HG03432 (cell line): Measurements from ENCODE around the gene LRRFIP2.

Experiments used
- ATAC-seq: cut with Tn5 transposase; IDR thresholded peaks from one replicate; pipeline ENCODE4 v1.9.1; 2021; ENCODE audit warnings: mild to moderate bottlenecking, moderate library complexity; ENCODE audit not compliant: unreplicated experiment

The LRRFIP2 gene

DNA sequence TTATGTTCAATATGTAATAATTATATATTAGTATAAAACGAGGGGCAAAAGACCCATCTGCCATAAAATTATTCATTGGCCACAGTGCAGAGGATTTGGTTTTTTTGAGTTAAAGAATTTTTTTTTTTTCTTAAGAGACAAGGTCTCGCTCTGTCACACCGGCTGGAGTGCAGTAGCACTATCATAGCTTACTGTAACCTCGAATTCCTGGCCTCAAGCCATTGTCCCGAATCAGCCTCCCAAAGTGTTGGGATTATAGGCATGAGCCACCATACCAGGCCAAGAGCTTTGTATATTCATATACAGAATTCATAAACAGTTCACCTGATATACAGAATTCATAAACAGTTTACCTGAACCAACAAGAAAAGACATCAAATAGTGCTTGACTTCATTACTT, 20.2 kb upstream of the LRRFIP2 start:
- ATAC-seq = no peak

GRCh38 chr3:37190667-37191066, 16.3 kb upstream of the LRRFIP2 start:
- no peak for ATAC-seq

DNA sequence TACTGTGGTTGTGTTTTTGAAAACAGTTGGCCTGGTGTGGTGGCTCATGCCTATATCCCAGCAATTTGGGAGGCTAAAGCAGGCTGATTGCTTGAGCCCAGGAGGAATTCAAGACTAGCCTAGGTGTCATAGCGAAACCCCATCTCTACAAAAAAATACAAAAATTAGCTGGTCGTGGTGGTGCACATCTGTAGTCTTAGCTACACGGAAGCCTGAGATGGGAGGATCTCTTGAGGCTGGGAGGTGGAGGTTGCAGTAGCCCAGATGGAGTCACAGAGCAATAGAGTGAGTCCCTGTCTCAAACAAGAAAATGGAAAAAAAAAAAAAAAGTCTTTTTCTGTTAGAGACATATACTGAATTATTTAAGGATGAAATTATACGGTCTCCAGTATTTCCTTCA, 14.7 kb upstream of the LRRFIP2 start:
- ATAC-seq = no peak

DNA sequence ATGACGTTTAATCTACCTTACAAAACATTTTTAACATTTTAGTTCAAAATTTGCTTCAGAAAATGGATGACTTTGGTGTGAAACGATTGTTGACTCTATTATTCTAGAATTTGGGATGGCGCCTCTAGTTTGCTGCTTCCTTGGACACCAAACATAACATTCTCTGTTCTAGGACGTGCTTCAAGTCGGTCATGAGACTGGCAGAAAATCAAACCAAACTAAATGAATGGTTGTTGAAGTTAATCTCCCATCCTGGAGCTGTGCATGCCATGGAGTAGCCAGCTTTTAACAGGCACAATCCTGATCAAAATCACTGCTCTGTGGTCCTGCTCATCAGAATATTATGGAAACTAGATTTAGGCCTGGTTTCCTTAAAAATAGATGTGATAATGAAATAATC, 9.6 kb upstream of the LRRFIP2 start:
- ATAC-seq = no peak

GRCh38 chr3:37183375-37183831, 9.0 kb upstream of the LRRFIP2 start:
- ATAC-seq = no peak

- no peak for ATAC-seq
Observed at GRCh38 chr3:37182816-37183215, 8.4 kb upstream of the LRRFIP2 start.

GRCh38 chr3:37181756-37182155, 7.4 kb upstream of the LRRFIP2 start:
- ATAC-seq = no peak

DNA sequence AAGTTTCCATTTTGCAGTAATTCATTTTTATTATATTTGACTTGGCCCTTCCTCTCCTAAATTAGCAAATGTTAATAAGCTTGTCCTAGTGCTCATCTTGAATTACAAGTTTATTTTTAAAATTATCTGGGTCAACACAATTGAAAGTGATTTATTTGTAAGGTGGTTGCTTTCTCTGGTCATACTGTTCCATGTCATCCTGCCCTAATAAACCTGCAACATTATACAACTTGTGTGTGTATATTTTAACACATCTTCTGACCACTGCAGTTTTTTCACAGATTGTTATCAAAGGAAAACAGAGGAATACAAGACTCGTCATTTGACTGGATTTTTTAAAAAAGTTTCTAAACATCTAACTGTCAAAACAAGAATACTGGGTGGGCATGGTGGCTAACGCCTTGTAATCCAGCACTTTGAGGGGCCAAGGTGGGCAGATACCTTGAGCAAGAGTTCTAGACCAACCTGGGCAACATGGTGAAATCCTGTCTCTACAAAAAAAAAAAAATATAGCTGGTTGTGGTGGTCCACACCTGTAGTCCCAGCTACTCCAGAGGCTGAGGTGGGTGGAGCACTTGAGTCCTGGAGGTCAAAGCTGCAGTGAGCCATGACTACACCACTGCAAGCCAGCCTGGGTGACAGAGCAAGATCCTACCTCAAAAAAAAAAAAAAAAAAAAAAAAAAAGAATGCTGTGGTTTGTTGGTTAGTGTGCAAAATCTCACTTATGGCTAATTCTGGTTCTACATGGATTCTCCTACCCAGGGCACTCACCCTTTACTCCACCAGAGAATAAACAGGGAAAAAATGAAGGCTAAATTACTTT, 5.0 kb upstream of the LRRFIP2 start:
- no peak for ATAC-seq

DNA sequence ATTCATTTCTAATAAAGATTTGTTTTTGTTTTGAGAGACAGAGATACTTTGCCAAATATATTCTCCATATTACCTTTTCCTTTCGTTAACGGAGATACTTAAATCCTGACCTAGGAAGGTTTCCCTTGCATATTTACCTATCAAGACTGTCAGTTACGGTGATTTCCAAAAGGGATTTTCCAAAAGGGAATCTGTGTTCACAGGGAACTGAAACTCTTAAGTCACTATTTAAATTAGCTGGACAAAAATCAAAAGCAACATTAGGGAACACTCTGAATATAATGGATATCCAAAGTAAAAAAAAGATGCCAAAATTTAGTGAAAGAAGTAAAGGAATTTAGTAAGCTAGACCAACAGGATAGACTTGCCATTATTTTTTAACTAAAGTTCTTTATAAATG, 576 bp downstream of the LRRFIP2 start:
- no peak for ATAC-seq

DNA sequence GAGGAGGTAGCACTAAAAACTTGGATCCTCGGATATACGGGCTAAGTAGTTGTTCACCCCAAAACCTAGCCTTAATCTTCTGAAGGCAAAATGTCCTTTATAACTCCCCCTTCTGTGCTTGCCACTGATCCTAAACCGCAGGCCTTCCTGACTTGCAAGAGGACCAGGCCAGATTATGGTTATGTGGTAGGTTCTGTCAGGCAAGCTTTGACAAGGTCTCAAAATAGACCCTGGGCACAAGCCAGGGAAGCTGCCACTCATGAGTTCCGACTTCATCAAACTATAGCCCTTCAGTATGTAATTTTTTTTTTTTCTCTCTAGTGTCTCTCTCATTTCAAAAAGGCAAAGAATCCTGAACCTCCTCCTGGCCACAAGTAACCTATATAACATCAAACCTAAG, 3.2 kb downstream of the LRRFIP2 start:
- ATAC-seq = no peak

GRCh38 chr3:37170513-37170912, 3.9 kb downstream of the LRRFIP2 start:
- no peak for ATAC-seq

DNA sequence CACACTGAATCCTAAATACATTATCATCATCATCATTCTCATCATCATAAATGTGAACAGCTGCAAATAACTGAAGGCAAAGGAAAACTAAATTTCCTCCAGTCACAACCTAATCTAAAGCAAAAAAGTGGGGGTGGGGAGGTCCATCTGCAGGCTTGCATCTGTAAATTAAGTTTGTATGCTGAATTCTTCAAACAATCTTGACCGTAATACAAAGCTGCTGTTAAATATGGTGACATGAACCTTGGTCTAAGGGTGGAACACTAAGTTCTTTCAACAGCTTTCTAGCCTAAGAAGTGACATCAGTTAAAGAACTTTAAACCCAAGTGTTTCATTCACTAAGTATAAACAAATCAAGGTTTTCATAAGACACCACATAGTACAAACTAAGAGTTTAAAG, 4.3 kb downstream of the LRRFIP2 start:
- ATAC-seq = no peak

GRCh38 chr3:37168896-37169295, 5.5 kb downstream of the LRRFIP2 start:
- ATAC-seq = no peak

DNA sequence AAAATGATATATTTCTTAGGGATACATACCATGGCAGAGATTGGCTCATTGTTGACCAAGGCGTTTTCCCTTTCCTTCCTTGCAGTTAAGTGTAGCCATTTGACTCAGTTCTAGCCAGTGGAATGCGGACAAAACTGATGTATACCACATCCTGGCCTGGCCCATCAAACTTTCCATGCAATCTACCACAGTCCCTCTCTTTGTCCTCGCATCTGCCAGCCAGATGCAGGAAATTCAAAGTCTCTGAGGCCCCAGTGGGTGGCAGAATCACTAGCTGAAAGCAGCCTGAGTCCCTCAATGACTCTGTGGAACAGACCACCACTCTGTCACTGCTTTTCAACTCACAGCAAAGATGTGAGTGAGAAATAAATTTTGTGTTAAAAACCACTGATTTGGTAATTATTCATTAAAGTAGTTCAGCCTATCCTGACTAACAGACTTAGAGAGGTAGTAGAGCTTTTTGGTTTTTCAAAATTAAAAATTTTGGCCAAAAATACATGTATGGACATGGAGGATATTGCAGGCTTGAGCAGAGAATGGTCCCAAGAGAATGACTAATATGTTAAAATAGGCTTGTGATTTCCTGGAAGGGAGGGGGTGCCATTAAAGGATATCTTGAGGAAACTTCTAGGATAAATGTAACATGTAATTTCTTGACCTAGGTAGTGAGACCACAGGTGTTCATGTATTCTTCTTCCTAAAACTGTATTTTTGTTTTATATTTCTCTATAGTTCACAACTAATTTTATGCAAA, 10.9 kb downstream of the LRRFIP2 start:
- peak; percentile 43 for ATAC-seq

- ATAC-seq = peak; percentile 89
Observed at GRCh38 chr3:37162501-37163245, 11.7 kb downstream of the LRRFIP2 start.

GRCh38 chr3:37161351-37161750, 13.0 kb downstream of the LRRFIP2 start:
- ATAC-seq = no peak

DNA sequence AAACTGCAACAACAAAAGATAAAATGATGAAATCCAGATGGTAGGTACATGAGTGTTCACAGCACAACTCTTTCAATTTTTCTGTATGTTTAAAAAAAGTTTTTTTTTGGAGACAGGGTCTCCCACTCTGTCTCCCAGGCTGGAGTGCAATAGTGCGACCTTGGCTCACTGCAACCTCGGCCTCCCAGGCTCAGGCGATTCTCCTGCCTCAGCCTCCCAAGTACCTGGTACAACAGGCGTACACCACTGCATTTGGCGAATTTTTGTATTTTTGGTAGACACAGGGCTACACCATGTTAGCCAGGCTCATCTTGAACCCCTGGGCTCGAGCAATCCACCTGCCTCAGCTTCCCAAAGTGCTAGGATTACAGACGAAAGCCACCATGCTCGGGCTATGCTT, 18.6 kb downstream of the LRRFIP2 start:
- no peak for ATAC-seq

- ATAC-seq = no peak
Observed at GRCh38 chr3:37154668-37155314, 19.6 kb downstream of the LRRFIP2 start.

DNA sequence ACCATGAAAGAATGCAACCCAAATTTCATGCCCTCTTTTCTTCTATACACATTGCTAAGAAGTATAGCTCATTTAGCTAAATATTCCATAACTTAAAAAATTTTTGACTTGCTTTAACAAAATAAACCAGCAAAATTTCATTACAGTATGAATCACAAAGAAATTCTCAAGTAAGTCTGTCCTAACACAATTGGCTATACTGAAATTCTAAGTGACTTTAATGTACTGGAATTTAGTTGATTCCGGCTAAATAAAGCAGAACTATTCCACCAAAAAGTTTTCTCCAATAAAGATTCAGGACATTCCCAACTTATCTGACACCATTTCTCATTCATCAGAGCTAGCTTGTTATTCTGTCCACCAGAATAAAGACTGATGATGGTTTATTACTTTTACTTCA, 23.8 kb downstream of the LRRFIP2 start:
- ATAC-seq = no peak

- ATAC-seq = no peak
Observed at GRCh38 chr3:37149257-37149656, 25.1 kb downstream of the LRRFIP2 start.

DNA sequence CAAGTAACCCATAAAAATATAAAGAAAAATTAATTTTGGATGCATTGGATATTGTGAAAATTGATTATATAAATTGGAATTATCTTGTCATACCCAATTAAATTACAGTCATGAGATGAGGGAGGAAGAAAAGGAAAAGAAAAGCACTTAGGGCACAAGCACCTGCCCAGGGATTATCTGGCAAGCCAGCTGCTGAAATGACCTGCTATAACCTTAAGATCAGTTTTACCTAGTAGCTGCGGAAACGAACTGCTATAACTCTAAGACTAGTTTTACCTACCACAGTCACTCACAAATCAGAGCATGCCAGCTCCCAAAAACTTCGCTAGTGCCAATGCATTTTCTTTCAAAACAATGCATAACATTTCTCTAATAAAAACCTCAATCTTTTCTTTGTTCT, 26.2 kb downstream of the LRRFIP2 start:
- ATAC-seq = no peak
